Measurements from ENCODE around the gene ARHGAP6. TPM values are rescaled to one million over a fixed set of nuclear protein-coding genes. Genes with fewer than 3 reads are reported as not detected.

The ARHGAP6 gene
- total RNA-seq, 1 experiment from 2014 or later, result 0.07 TPM

GRCh38 chrX:11474021-11474420 lies 191.7 kb downstream of the ARHGAP6 start:
- no peak overlapping the region for H3K4me3 Mint-ChIP-seq
- Histone ChIP-seq H3K27ac (ENCODE audit: insufficient read length, low read depth, low read length) (no peak overlapping the region), H3K27me3 (ENCODE audit: insufficient read depth, low read length) (no peaks in the 10 kb centered on the region), H3T11ph (ENCODE audit: low read length) (no peak overlapping the region), H3K79me2 (ENCODE audit: insufficient read depth, low read length) (no peaks in the 10 kb centered on the region), H3K9me3 (ENCODE audit: control insufficient read depth, low read depth, low read length) (peaks cover 4% of the 10 kb centered on the region), H4K91ac (ENCODE audit: insufficient read length, low read depth, low read length) (no peak overlapping the region), H3K14ac (ENCODE audit: insufficient read depth, low read length) (no peak overlapping the region), H3K23ac (ENCODE audit: insufficient read length, low read depth, low read length) (no peak overlapping the region), H3K56ac (ENCODE audit: insufficient read length, low read depth, low read length) (no peak overlapping the region), H4K8ac (replicated peaks; ENCODE audit: insufficient read length, low read depth, low read length) (no peak overlapping the region), H3K23me2 (ENCODE audit: insufficient read length, low read depth, low read length, poor library complexity, severe bottlenecking) (no peaks in the 10 kb centered on the region), H4K5ac (ENCODE audit: insufficient read length, low read depth, low read length) (no peak overlapping the region), H3K18ac (ENCODE audit: insufficient read length, low read depth, low read length) (no peak overlapping the region), H4K20me1 (ENCODE audit: control insufficient read depth, insufficient read depth, insufficient read length) (no peaks in the 10 kb centered on the region), H2BK120ac (ENCODE audit: low read depth, low read length, poor library complexity, severe bottlenecking) (no peak overlapping the region), H3K9ac (ENCODE audit: extremely low read depth, insufficient read length, low read length) (no peak overlapping the region), H3K79me1 (ENCODE audit: insufficient read depth, low read depth, low read length, poor library complexity, severe bottlenecking) (no peaks in the 10 kb centered on the region), H2BK5ac (ENCODE audit: insufficient read length, low read length) (no peak overlapping the region), H2AK5ac (ENCODE audit: insufficient read length, low read length) (no peak overlapping the region), H2AFZ (ENCODE audit: low read length) (no peak overlapping the region), H2BK20ac (ENCODE audit: low read depth, low read length, poor library complexity, severe bottlenecking) (no peak overlapping the region), H3K4ac (ENCODE audit: low read depth, low read length) (no peak overlapping the region), H2BK12ac (ENCODE audit: insufficient read length, low read depth, low read length) (no peak overlapping the region), H3K4me1 (ENCODE audit: insufficient read depth, low read length) (peaks cover 2% of the 10 kb centered on the region; the same call in 1 of the 2 replicates), H2BK15ac (ENCODE audit: low read depth, low read length) (no peak overlapping the region), H3K4me2 (ENCODE audit: insufficient read depth, insufficient read length, low read length) (no peak overlapping the region)
- H3K27ac Mint-ChIP-seq, result no peak overlapping the region
- no peak for TF ChIP-seq CTCF (conservative IDR thresholded peaks at IDR 0.05)
- peaks cover 1% of the 10 kb centered on the region; the same call in 1 of the 2 replicates for H3K27me3 Mint-ChIP-seq (ENCODE audit: low read depth)
- peaks cover 59 to 61% of the 10 kb centered on the region in 2 experiments for H3K9me3 Mint-ChIP-seq
- no CpG with 5 or more reads among the region's 1 CpG for WGBS (ENCODE audit: extremely low coverage, insufficient read length, low lambda C conversion rate)
- no peak for DNase-seq
- no peaks in the 10 kb centered on the region; a peak in 2 of 7 replicates for H3K36me3 Mint-ChIP-seq (ENCODE audit: insufficient read depth in 1 of 3, low read depth in 3 of 3)
- H3K4me1 Mint-ChIP-seq, result peaks cover 4 to 6% of the 10 kb centered on the region in 2 experiments; a peak in 1 of 4 replicates

Data from H9 (cell line).